ENCODE data around the gene PMIS2.

Gene PMIS2

DNA sequence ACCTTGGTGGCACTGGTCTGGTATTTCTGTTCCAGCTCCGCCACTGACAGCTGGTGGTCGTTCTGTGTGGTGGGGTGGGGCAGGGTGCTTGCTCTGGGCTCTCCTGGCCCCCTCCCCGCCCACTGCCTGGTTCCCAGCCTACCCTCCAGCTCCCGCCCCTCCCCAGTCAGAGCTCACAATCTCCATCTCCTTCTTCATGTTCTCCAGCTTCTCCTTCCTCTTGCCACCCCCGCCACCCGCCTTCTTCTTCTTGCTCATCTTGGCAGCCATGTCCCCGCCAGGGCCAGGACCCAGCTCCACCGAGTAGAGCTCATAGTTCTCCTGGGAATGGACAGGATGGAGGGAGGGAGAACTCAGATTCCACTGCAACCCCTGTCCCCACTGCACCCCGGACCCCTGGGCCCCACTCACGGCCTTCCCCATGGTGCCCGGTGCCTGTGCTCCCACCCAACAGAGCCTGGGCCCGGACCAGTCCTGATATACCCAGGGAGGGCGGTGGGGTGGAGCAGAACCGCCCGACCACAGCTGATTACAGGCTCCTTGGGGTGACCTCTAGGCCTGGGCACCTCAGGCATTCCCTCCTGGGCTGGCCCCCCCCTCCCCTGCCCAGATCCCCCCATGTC lies 22.7 kb upstream of the PMIS2 start, which contains the start of gene ATP4A:
ATP4A (minus strand) TSS at position 452 of the 623 bp plus-strand sequence; CDS start at position 423, 29 bp downstream.
- H3K4me3 ChIP-seq (ENCODE audit: insufficient read depth, low read depth, low read length) = no peak within 1 kb of the TSS
- H3K4me1 ChIP-seq (ENCODE audit: control insufficient read depth, insufficient read depth, low read length) = no peaks in the 10 kb centered on the region
- WGBS, 2 experiments = 83 to 84% methylated on average over 15 of the region's 15 CpGs
- H3K27me3 ChIP-seq (ENCODE audit: control insufficient read depth, insufficient read depth, low read length, poor library complexity, severe bottlenecking) = peaks cover 27% of the 10 kb centered on the region
- no peaks in the 10 kb centered on the region for H3K36me3 ChIP-seq (ENCODE audit: control insufficient read depth, insufficient read depth, low read length)
- H3K27ac ChIP-seq (ENCODE audit: insufficient read depth, low read depth, low read length, poor library complexity, severe bottlenecking) = no peak within 1 kb of the TSS
- H3K9me3 ChIP-seq (ENCODE audit: control insufficient read depth, low read length) = no peaks in the 10 kb centered on the region

DNA sequence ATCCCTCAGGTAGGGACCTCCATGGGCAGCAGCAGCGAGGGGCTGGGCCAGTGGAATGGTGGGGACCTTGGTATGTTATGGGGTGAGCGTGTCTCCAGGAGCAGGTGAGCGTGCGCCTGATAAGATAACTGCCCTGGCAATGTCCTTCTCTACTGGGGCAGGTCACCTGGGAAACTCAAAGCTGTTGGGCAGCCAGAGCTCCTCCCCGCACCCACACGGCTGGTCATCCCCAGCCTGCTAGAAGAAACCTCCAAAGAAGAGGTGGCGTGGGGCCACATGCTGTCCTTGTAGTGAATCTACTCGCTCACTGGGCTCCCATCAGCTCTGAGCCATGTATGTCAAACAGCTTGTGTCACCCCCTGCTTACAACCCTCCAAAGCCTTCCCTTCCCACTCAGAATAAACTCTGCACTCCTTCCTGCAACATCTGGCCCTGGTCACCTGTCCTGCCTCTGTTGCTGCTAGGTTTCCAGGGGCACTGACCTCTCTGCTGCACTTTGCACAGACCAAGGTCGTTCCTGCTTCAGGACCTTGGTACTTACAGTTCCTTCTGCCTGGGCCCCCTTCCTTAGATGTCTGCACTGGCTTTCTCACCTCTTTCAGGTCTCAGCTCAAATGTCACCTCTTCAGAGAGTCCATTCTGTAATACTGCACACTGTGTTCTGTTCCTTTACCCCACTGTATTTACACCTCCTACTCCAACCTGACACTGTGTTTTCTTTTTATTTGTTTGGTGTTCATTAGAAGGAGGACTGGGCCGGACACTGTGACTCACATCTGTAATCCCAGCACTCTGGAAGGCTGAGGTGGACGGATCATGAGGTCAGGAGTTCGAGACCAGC lies 20.7 kb upstream of the PMIS2 start:
- no peak overlapping the region for H3K27ac ChIP-seq (ENCODE audit: insufficient read depth, low read depth, low read length, poor library complexity, severe bottlenecking)
- H3K4me1 ChIP-seq (ENCODE audit: control insufficient read depth, insufficient read depth, low read length) = no peaks in the 10 kb centered on the region
- no peak overlapping the region for H3K4me3 ChIP-seq (ENCODE audit: insufficient read depth, low read depth, low read length)
- WGBS, 2 experiments = 87 to 89% methylated on average over 12 of the region's 12 CpGs
- no peaks in the 10 kb centered on the region for H3K9me3 ChIP-seq (ENCODE audit: control insufficient read depth, low read length)
- H3K36me3 ChIP-seq (ENCODE audit: control insufficient read depth, insufficient read depth, low read length) = no peaks in the 10 kb centered on the region
- H3K27me3 ChIP-seq (ENCODE audit: control insufficient read depth, insufficient read depth, low read length, poor library complexity, severe bottlenecking) = peaks cover 8% of the 10 kb centered on the region

DNA sequence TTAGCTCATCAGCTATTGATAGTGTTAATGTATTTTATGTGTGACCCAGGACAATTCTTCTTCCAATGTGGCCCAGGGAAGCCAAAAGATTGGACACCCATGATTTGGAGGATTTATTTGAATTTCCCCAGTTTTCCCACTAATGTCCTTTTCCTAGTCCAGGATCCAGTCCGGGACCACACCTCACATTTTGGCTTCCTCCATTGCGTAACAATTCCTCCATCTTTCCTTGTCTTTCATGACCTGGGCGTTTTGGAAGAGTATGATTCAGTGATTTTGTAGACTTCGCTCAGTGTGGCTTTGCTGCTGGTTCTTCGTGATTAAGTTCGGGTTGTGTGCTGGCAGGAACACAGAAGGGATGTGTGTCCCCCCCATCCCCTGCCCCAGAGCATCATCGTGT lies 19.2 kb upstream of the PMIS2 start:
- 87 to 91% methylated on average over 7 of the region's 7 CpGs for WGBS, 2 experiments

DNA sequence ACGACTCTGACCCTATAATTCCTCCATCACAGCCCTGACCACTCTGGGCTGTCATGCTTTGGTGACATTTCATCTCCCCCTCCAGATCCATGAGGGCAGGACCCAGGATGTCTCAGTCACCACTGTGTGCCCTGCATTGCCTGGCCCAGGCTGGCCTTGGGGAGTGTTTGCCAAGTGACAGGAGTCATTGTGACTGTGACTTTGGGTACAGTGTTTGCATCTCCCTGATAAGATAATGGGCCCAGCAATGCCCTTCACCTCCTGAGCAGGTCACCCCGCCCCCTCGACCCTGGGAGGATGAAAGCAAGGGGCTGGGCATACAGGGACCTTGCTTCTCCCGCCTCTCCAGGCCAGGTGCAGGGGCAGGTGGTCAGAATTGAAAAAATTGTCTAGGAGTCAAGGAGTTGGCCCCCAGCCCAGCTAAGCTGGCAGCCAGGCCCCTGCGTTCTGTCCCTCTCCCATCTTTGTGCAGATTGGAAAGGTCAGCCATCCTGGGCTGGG lies 16.6 kb upstream of the PMIS2 start:
- Histone ChIP-seq H3K27me3 (ENCODE audit: control insufficient read depth, insufficient read depth, low read length, poor library complexity, severe bottlenecking) (no peaks in the 10 kb centered on the region), H3K9me3 (ENCODE audit: control insufficient read depth, low read length) (no peaks in the 10 kb centered on the region), H3K27ac (ENCODE audit: insufficient read depth, low read depth, low read length, poor library complexity, severe bottlenecking) (no peak overlapping the region), H3K4me1 (ENCODE audit: control insufficient read depth, insufficient read depth, low read length) (no peaks in the 10 kb centered on the region), H3K4me3 (ENCODE audit: insufficient read depth, low read depth, low read length) (no peak overlapping the region), H3K36me3 (ENCODE audit: control insufficient read depth, insufficient read depth, low read length) (no peaks in the 10 kb centered on the region)
- WGBS, 2 experiments = 80 to 82% methylated on average over 5 of the region's 5 CpGs

More for the DNA sequence above, 19.2 kb upstream of the PMIS2 start:
- Histone ChIP-seq H3K4me3 (ENCODE audit: insufficient read depth, low read depth, low read length) (no peak overlapping the region), H3K27me3 (ENCODE audit: control insufficient read depth, insufficient read depth, low read length, poor library complexity, severe bottlenecking) (no peaks in the 10 kb centered on the region), H3K9me3 (ENCODE audit: control insufficient read depth, low read length) (no peaks in the 10 kb centered on the region), H3K4me1 (ENCODE audit: control insufficient read depth, insufficient read depth, low read length) (no peaks in the 10 kb centered on the region), H3K36me3 (ENCODE audit: control insufficient read depth, insufficient read depth, low read length) (no peaks in the 10 kb centered on the region), H3K27ac (ENCODE audit: insufficient read depth, low read depth, low read length, poor library complexity, severe bottlenecking) (no peak overlapping the region)

DNA sequence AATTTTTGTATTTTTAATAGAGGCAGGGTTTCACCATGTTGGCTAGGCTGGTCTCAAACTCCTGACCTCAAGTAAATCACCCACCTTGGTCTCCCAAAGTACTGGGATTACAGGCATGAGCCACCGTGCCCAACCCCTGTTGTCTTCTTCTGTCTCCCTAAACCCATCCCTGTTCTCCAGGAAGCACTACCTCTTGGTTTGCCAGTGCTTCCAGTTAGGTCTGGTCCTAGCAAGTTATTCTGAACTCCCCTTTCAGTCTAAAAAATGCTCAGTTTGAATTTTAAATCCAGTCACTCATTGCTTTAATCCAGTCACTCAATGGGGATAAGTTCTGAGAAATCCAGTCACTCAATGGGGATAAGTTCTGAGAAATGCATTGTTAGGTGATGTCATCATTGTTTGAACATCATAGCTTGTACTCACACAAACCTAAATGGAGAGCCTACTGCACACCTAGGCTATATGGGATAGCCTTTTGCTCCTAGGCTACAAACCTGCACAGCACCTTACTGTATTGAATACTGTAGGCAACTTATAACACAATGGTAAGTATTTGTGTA lies 14.5 kb upstream of the PMIS2 start:
- Histone ChIP-seq H3K27ac (ENCODE audit: insufficient read depth, low read depth, low read length, poor library complexity, severe bottlenecking) (no peak overlapping the region), H3K4me1 (ENCODE audit: control insufficient read depth, insufficient read depth, low read length) (no peaks in the 10 kb centered on the region), H3K9me3 (ENCODE audit: control insufficient read depth, low read length) (no peaks in the 10 kb centered on the region), H3K4me3 (ENCODE audit: insufficient read depth, low read depth, low read length) (no peak overlapping the region), H3K27me3 (ENCODE audit: control insufficient read depth, insufficient read depth, low read length, poor library complexity, severe bottlenecking) (no peaks in the 10 kb centered on the region), H3K36me3 (ENCODE audit: control insufficient read depth, insufficient read depth, low read length) (no peaks in the 10 kb centered on the region)
- WGBS, 2 experiments = 88 to 94% methylated on average over 1 of the region's 1 CpG

DNA sequence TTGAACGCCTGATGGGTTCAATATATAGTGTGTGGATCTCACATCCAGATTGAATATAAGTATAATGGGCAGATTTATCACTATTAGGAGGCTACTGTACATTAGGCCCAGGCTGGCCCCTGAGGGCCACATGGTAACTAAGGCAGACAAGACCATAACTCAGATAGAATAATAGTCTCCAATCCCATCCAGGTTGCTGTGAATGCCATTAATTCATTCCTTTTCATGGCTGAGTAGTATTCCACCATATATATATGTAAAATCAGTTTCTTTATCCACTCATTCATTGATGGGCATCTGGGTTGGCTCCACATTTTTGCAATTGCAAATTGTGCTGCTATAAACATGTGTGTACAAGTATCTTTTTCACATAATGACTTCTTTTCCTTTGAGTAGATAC lies 8.1 kb upstream of the PMIS2 start:
- no peaks in the 10 kb centered on the region for H3K36me3 ChIP-seq (ENCODE audit: control insufficient read depth, insufficient read depth, low read length)
- H3K9me3 ChIP-seq (ENCODE audit: control insufficient read depth, low read length) = no peaks in the 10 kb centered on the region
- H3K4me1 ChIP-seq (ENCODE audit: control insufficient read depth, insufficient read depth, low read length) = no peaks in the 10 kb centered on the region
- no peak overlapping the region for H3K27ac ChIP-seq (ENCODE audit: insufficient read depth, low read depth, low read length, poor library complexity, severe bottlenecking)
- 82 to 89% methylated on average over 1 of the region's 1 CpG for WGBS, 2 experiments
- no peaks in the 10 kb centered on the region for H3K27me3 ChIP-seq (ENCODE audit: control insufficient read depth, insufficient read depth, low read length, poor library complexity, severe bottlenecking)
- no peak overlapping the region for H3K4me3 ChIP-seq (ENCODE audit: insufficient read depth, low read depth, low read length)

DNA sequence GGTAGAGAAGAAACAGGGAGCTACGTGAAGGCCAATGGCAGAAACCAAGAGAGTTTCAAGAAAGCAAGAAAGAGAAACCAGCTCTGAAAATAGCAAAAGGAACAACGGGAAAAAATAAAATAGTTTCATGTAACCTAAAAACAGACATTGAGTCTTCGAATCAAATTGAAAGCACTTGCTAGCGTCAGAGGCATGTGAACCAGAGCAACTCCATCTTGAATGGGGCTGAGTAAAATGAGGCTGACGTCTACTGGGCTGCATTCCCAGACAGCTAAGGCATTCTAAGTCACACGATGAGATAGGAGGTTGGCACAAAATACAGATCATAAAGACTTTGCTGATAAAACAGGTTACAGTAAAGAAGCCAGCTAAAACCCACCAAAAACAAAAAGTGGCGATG lies 7.3 kb upstream of the PMIS2 start:
- WGBS, 2 experiments = 79 to 83% methylated on average over 7 of the region's 7 CpGs
- Histone ChIP-seq H3K9me3 (ENCODE audit: control insufficient read depth, low read length) (no peaks in the 10 kb centered on the region), H3K27me3 (ENCODE audit: control insufficient read depth, insufficient read depth, low read length, poor library complexity, severe bottlenecking) (no peaks in the 10 kb centered on the region), H3K4me1 (ENCODE audit: control insufficient read depth, insufficient read depth, low read length) (no peaks in the 10 kb centered on the region), H3K27ac (ENCODE audit: insufficient read depth, low read depth, low read length, poor library complexity, severe bottlenecking) (no peak overlapping the region), H3K36me3 (ENCODE audit: control insufficient read depth, insufficient read depth, low read length) (no peaks in the 10 kb centered on the region), H3K4me3 (ENCODE audit: insufficient read depth, low read depth, low read length) (no peak overlapping the region)

DNA sequence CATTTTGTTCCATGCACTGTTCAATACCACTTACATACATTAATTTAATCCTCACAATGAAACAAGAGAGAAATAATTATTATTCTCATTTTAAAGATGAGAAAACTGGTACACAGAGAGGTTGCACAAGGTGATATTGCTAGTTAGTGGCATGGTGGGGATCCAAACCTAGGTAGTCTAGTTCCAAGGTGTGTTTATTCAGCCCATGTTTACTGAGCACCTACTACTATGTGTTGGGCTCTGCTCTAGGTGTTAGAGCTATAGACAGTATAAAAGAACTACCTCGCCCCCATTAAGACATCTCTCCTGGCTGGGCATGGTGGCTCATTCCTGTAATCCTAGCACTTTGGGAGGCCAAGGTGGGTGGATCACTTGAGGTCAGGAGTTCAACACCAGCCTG lies 3.2 kb upstream of the PMIS2 start:
- H3K36me3 ChIP-seq (ENCODE audit: control insufficient read depth, insufficient read depth, low read length) = no peaks in the 10 kb centered on the region
- H3K9me3 ChIP-seq (ENCODE audit: control insufficient read depth, low read length) = no peaks in the 10 kb centered on the region
- no peak overlapping the region for H3K27ac ChIP-seq (ENCODE audit: insufficient read depth, low read depth, low read length, poor library complexity, severe bottlenecking)
- no peaks in the 10 kb centered on the region for H3K4me1 ChIP-seq (ENCODE audit: control insufficient read depth, insufficient read depth, low read length)
- peaks cover 8% of the 10 kb centered on the region for H3K27me3 ChIP-seq (ENCODE audit: control insufficient read depth, insufficient read depth, low read length, poor library complexity, severe bottlenecking)
- WGBS, 2 experiments = 85 to 88% methylated on average over 1 of the region's 1 CpG
- H3K4me3 ChIP-seq (ENCODE audit: insufficient read depth, low read depth, low read length) = no peak overlapping the region

DNA sequence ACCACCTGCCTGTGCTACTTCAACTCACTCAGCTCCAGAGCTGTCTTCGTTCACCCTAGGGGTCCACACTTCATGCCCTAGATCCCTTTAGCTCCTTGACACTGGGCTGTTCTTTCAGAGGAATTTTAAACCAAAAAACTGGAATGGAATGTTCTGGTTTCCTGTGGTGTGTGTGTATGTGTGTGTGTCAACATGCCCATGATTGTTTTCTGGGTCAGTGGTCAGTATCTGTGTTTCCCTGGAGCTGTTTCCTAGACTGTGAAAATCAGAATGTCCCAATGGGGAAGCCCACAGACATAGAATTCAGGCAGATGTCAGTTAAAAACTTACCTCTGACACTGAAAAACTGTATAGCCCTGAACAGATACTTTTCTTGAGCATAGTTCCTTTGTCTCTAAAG lies 1.3 kb downstream of the PMIS2 start:
- no peaks in the 10 kb centered on the region for H3K36me3 ChIP-seq (ENCODE audit: control insufficient read depth, insufficient read depth, low read length)
- H3K4me3 ChIP-seq (ENCODE audit: insufficient read depth, low read depth, low read length) = no peak overlapping the region
- H3K9me3 ChIP-seq (ENCODE audit: control insufficient read depth, low read length) = no peaks in the 10 kb centered on the region
- H3K4me1 ChIP-seq (ENCODE audit: control insufficient read depth, insufficient read depth, low read length) = no peaks in the 10 kb centered on the region
- no peak overlapping the region for H3K27ac ChIP-seq (ENCODE audit: insufficient read depth, low read depth, low read length, poor library complexity, severe bottlenecking)
- peaks cover 8% of the 10 kb centered on the region for H3K27me3 ChIP-seq (ENCODE audit: control insufficient read depth, insufficient read depth, low read length, poor library complexity, severe bottlenecking)
- 58 to 75% methylated on average over 1 of the region's 1 CpG for WGBS, 2 experiments

DNA sequence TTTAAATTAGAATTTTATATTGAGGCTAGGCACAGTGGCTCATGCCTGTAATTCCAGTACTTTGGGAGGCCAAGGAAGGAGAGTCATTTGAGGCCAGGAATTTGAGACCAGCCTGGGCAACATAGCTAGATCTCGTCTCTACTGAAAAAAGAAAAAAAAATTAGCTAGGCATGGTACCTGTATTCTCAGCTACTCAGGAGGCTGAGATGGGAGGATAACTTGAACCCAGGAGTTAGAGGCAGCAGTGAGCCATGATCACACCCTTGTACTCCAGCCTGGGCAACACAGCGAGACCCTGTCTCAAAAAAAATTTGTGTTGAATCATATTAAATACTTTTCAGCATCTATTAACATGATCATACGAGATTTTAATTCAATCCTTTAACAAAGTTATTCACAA lies 4.9 kb downstream of the PMIS2 start:
- H3K27ac ChIP-seq (ENCODE audit: insufficient read depth, low read depth, low read length, poor library complexity, severe bottlenecking) = no peak overlapping the region
- H3K9me3 ChIP-seq (ENCODE audit: control insufficient read depth, low read length) = no peaks in the 10 kb centered on the region
- H3K36me3 ChIP-seq (ENCODE audit: control insufficient read depth, insufficient read depth, low read length) = no peaks in the 10 kb centered on the region
- no peak overlapping the region for H3K4me3 ChIP-seq (ENCODE audit: insufficient read depth, low read depth, low read length)
- H3K27me3 ChIP-seq (ENCODE audit: control insufficient read depth, insufficient read depth, low read length, poor library complexity, severe bottlenecking) = no peaks in the 10 kb centered on the region
- no peaks in the 10 kb centered on the region for H3K4me1 ChIP-seq (ENCODE audit: control insufficient read depth, insufficient read depth, low read length)
- 91 to 92% methylated on average over 2 to 3 of the region's 3 CpGs for WGBS, 2 experiments

Measured in ectodermal cell (in vitro differentiated cells).